ENCODE measurements around the gene SACS.
"Not testable (repeated sequence)": the region's sequence is repeated elsewhere in the genome, so short reads cannot be mapped to it uniquely, and the experiment has no call there.

The SACS gene

DNA sequence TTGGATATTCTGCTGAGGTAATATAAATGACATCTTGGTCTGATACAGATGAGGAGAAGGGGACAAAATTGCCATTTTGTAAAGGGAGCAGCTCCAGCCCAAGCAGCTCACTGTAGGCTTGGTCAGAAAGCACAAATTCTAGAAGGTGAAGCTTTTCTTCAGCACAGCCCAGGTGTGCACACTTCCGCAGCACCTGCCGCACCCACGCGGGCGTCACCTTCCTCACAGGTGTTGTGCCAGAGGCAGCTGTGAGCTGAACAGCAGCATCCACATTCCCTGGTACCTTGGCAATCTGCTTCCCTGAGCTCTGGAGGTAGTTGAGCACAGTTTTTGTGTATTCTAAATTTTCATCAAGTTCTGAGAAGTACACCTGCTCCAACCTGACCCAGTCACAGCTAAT lies 79.0 kb downstream of the SACS start:
- no peak for DNase-seq

DNA sequence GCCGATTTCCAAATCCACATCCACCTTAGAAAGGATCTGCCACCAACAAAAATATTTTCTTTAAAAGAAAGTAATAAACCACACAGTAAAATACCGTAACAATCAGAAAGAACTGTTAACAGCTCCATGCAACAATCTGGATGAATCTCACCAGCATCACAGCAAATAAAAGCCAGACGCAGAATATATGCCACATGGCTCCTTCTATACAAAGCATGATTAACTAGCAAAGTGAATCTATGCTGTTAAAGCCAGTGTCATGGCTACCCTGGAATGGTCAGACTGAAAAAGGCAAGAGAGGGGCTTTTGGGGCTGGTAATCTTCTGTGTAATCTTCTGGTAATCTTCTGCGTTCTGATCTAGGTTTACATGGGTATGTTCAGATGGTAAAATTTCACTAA lies 81.3 kb downstream of the SACS start:
- no peak for DNase-seq

GRCh38 chr13:23350009-23350408 lies 83.5 kb downstream of the SACS start:
- no peak for DNase-seq

- no peak for DNase-seq
Observed at GRCh38 chr13:23349161-23349897, 84.2 kb downstream of the SACS start.

- no peak for DNase-seq
Observed at GRCh38 chr13:23348262-23349127, 85.0 kb downstream of the SACS start.

DNA sequence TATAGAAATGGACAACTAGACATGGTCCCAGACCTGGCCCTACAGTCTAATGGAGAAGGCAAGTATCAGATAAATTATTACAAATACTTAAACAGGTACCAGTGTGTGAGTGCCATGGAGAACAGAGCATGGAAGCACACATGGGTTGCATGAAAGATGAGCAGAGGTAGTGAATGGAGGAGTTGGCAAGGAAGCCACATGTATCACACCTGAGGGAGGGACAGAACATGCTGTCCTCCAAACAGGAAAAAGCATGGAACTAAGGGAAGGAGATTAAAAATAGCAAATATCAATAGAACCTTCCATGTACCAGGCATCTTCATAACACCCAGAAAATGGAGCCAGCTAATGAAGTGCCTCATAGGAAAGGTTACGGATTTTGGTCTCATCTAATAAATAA lies 85.9 kb downstream of the SACS start:
- DNase-seq = no peak

DNA sequence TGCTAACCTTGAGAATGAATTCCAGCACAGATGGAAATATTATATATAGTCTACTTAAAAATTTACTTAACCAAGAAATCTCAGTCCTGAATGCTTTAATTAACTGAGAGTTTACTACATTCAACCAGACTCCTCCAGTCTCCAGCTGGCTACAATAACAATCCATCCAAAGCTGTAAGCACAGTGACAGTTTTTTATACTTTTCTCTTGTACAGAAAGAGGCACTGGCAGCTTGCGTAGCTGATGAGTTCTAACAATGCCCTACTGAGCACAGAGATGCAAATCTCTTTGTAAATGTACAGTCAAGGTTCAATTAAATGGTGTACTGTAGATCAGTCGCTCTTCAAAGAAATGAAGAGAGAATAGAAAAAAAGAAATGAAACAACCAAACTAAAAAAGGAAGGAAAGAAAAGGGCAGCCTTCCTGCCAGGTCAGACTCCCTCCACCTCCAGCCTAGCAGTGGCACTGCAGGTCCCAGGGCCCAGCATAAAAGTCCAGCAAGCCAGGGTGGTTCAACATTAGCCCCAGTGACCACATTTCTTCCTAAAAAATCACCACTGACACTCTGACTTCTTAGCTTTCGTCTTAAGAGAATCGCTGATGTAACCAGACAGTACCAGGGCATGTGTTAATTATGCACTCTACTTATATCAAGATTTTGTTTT lies 88.4 kb downstream of the SACS start:
- DNase-seq = no peak

DNA sequence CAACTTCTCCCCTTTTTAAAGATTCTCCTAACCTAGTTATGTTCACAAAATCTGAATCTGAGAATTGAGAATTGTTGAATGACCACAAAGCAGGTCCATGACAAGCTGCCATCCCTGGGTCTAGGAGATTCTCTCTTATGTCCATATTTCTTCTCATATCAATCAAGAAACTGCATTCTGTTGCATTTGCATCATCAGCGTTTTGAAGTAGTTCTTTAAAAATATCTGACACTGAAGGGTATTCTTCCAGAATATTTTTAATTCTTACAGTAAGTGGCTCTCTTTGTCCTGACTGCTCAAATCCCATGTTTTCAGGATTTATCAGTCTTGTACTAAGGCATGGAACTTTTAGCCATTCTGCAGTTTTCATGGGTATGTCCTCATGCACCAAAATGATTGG lies 94.3 kb downstream of the SACS start:
- DNase-seq = no peak

DNA sequence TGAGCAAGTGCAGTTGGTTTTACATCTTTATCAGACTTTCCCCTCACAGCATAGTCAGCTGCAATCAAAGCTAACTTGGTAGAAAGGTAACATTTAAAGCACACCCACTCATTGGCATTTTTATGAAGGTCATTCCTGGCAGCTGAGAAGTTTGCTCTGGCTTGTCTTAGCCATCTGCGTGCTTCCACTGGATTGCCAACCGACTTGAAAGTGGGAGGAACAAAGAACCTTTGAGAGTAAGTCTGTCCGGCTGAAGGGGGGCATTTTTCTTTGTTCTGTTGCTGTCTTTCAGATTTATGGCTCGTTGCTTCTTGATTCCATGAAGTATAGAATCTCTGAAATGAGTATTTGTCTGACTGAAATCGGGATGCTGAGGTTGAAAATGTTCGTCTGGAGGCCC lies 103.1 kb downstream of the SACS start:
- no peak for DNase-seq

DNA sequence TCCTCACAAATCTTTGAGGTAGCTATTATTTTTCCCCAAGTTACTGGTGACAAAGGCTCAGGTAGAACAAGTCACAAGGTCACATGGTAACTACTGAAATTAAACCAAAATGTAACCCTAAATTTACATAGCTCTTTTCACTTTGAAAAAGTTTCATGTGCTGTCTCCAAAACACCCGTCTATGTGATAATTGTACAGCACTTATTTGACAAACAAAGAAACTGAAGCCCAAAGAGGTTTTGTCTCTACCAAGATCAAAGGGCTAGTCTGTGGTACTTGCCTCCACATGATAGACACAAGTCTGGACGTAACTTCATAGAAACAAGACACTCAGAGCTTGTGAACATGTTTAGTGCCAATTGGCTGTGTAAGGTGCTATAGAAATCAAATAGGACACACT lies 108.3 kb downstream of the SACS start:
- no peak for DNase-seq

- no peak for DNase-seq
Observed at GRCh38 chr13:23323946-23324709, 109.4 kb downstream of the SACS start.

- DNase-seq = no peak
Observed at GRCh38 chr13:23322353-23323336, 110.9 kb downstream of the SACS start.

DNA sequence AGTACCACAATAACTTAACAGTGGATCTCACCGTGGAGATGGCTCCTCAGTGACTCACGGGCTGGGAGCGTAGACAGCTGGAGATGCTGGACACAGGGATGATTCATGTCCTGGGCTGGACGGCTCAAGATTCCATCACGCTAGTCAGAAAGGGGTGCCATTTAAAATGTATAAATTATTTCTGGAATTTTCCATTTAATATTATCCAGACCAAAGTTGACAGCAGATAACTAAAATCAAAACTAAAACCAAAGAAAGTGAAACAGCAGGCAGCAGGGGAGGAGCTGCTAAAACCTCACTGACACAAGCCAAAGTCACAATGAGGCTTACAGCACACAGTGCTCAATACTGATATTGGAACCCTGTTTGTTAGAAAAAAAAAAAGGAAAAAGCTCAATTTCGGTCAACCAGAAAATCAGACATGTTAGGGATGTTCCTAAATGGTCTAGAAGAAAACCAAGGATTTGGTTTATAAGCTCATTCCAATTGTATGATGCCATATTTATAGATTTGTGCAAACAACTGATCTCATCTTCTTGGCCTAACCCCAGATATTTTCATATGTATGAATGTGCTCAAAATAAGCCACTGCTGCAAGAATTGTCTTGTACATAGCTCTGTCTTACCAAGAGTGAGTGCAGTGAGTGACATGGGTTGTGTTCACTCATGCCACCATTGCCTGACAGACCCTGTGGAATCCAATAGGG lies 111.8 kb downstream of the SACS start:
- no peak for DNase-seq

DNA sequence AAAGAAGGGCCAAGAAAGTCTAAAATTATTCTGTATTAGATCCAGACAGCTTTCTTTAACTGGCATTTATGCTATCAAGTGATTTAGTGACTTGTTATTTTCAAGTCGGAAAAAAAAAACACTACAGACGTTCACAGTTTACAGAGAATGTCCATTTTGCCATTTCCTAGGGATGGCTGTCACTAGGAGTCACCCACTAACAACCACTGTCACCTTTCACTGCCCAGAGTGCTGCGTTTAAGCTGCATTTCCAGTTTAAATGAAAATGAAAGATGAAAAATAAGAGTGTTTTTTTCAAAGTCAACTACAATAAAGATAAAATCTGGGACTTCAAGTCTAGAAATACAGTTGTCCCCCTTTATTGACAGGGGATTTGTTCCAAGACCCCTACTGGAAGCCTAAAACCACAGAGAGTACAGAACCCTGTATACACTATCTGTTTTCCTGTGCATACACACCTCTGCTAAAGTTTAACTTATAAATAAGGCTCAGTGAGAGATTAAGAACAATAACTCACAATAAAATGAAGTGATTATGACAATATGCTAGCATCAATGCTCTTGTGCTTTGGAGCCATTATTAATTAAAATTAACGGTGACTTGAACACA lies 112.5 kb downstream of the SACS start:
- DNase-seq = no peak

GRCh38 chr13:23319883-23320224 lies 113.6 kb downstream of the SACS start:
- no peak for DNase-seq

DNA sequence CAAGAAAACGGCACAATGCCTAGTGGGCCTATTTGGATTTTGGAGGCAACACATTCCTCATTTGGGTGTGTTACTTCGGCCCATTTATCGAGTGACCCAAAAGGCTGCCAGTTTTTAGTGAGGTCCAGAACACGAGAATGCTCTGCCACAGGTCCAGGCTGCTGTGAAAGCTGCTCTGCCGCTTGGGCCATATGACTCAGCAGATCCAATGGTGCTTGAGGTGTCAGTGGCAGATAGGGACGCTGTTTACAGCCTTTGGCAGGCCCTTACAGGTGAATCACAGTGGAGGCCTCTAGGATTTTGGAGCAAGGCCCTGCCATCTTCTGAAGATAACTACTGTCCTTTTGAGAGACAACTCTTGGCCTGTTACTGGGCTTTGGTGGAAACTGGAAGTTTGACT lies 118.7 kb downstream of the SACS start:
- not testable (repeated sequence) for DNase-seq

DNA sequence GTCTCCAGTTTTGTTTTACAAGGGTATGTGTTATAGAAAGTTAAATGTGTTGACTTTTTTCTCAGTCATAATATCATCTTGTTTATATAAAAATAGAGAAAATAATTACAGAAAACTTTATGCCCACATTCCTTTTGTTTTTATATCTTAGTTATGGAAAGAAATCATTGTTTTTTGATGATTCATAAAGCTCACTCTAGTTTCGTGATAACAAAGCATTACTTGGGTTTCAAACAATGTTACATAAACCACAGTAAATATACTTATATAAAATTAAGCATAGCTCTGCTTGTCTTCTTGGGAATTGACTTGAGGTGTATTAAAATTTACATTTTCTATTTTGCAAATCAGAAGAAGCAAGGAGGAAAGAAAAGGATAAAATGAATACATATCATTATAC lies 140.9 kb downstream of the SACS start:
- DNase-seq = no peak

DNA sequence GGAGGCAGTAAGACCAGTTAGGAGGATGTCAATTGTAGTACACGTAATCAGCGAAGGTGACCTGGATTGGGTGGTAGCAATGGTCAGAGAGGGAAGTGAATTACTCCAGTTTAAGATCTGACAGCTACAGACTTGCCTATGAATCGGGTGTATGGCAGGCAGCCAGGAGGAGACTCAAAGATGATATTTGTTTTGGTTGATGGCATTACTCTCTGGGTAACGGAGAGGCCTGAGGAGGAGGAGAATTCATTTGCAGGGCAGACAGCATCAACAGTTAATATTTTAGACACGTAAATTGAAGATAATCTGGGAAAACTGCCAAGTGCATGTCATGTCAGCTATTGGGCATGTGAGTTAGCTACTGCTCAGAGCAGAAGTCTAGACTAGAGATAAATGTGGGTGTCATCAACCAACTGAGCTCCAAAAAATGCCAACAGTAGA lies 143.6 kb downstream of the SACS start:
- no peak for DNase-seq

DNA sequence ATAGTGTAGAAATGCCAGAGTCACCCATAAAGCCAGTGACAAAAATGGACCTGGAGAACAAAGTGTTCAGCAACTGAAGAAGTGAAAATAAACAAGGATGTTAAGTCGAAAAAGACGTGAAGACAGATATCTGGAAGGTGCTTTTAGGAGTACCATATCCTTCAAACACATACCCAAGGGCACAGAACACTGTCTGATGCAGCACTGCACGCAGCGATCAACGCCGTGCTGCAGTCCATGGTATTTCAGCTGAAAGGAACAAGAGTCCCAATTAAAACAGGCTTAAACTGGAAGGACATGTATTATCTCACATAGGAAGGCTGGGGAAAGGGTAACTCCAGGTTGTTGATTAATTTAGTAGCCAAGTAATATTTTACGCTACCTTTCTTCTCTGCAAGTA lies 144.5 kb downstream of the SACS start:
- no peak for DNase-seq

- DNase-seq = no peak
Observed at GRCh38 chr13:23288564-23288963, 144.9 kb downstream of the SACS start.

- no peak for DNase-seq
Observed at GRCh38 chr13:23279321-23279720, 154.2 kb downstream of the SACS start.

Data from SIG-M5 (cell line).